HCT116 (cell line): Measurements from ENCODE around the gene UCN. TPM values are rescaled to one million over a fixed set of nuclear protein-coding genes. Genes with fewer than 3 reads are reported as not detected.

Experiments used
- ATAC-seq: fragments of 200-7000 bp; cut with Tn5 transposase; 2 replicates; pipeline ENCODE4 v1.9.1; 2020; ENCODE audit warnings: mild to moderate bottlenecking, moderate library complexity
- BruUV-seq: library from RNA; stranded (reverse); fragments of 400-500 nt; replicated peaks from 2 replicates; lab custom pipeline; 2021; lab: Mats Ljungman, UMichigan
- CTCF ChIA-PET: fragments of 300-600 bp; sonication (Branson Sonifier 250); formaldehyde crosslinking; loops from one replicate; lab custom pipeline; 2021; ENCODE audit warnings: antibody characterized with exemption; lab: Charles Lee
- POLR2A ChIA-PET: fragments of 300-600, 350-600 bp; sonication (Branson Sonifier 250); formaldehyde crosslinking; loops from one replicate; lab custom pipeline; 2021; ENCODE audit warnings: antibody characterized with exemption; lab: Charles Lee
- RAD21 ChIA-PET, 2 experiments: fragments of 300-600 bp; sonication (Branson Sonifier 250); formaldehyde crosslinking; loops; one replicate each; lab custom pipeline; 2023; ENCODE audit warnings: low total read pairs in 2 of 2; ENCODE audit not compliant: uncharacterized antibody in 2 of 2, unreplicated experiment in 2 of 2, low non-redundant PET in 1 of 2; lab: Charles Lee
- DNase-seq: peaks from one replicate; pipeline ENCODE4 v3.0.0-alpha.2; 2010; ENCODE audit warnings: low read depth, low spot score
- H2AFZ ChIP-seq: fragments of 200-600 bp; shearing (Covaris generic), sonication (generic); 2 replicates; pipeline ENCODE4 v1.6.1; 2017; ENCODE audit warnings: low read depth, mixed run types, mixed read lengths, antibody characterized with exemption, low read length; ENCODE audit not compliant: poor library complexity, severe bottlenecking
- H3K27ac ChIP-seq: 2 replicates; pipeline ENCODE4 v1.5.1; 2012; ENCODE audit warnings: low read depth, low read length
- H3K27me3 ChIP-seq: fragments of 200-600 bp; sonication (generic); 2 replicates; pipeline ENCODE4 v1.6.1; 2016; ENCODE audit warnings: mixed run types, low read length, mixed read lengths; ENCODE audit not compliant: insufficient read depth
- H3K36me3 ChIP-seq, 2 experiments: fragments of 200-500 bp in 1 of 2; fragments of 200-600 bp in 1 of 2; sonication (Bioruptor generic) in 1 of 2; sonication (generic) in 1 of 2; 2 replicates each; pipeline versions ENCODE4 v1.5.1 to v1.6.1; 2014 to 2016; ENCODE audit warnings: low read length in 2 of 2, inconsistent platforms in 1 of 2, mixed read lengths in 1 of 2, mixed run types in 1 of 2; ENCODE audit not compliant: insufficient read depth in 2 of 2, control insufficient read depth in 1 of 2
- H3K4me1 ChIP-seq, 2 experiments: fragments of 200-600 bp in 1 of 2; sonication (generic) in 1 of 2; 2 replicates each; pipeline versions ENCODE4 v1.5.1 to v1.6.1; 2012 to 2017; ENCODE audit warnings: low read length in 2 of 2, inconsistent platforms in 1 of 2, mild to moderate bottlenecking in 1 of 2, mixed read lengths in 1 of 2, mixed run types in 1 of 2, moderate library complexity in 1 of 2; ENCODE audit not compliant: insufficient read depth in 2 of 2, control insufficient read depth in 1 of 2
- H3K4me2 ChIP-seq: fragments of 200-600 bp; sonication (generic); 2 replicates; pipeline ENCODE4 v1.6.1; 2017; ENCODE audit warnings: mixed run types, low read length, mixed read lengths
- H3K4me3 ChIP-seq, 2 experiments: fragments of 200-600 bp in 1 of 2; sonication (generic) in 1 of 2; replicated peaks in 1 of 2; 2 replicates each; pipeline ENCODE4 v1.5.1; 2011 to 2016; ENCODE audit warnings: low read length in 2 of 2, control low read depth in 1 of 2, low read depth in 1 of 2, mild to moderate bottlenecking in 1 of 2, mixed read lengths in 1 of 2, mixed run types in 1 of 2
- H3K79me2 ChIP-seq: fragments of 200-600 bp; sonication (generic); 2 replicates; pipeline ENCODE4 v1.6.1; 2017; ENCODE audit warnings: mild to moderate bottlenecking, mixed run types, low read length, moderate library complexity, mixed read lengths; ENCODE audit not compliant: insufficient read depth
- H3K9ac ChIP-seq: fragments of 200-600 bp; sonication (generic); 2 replicates; pipeline ENCODE4 v1.6.1; 2016; ENCODE audit warnings: low read length, mixed read lengths
- H3K9me2 ChIP-seq: fragments of 200-600 bp; sonication (generic), shearing (Covaris generic); 2 replicates; pipeline ENCODE4 v1.6.1; 2017; ENCODE audit warnings: mixed run types, mild to moderate bottlenecking, moderate library complexity; ENCODE audit not compliant: insufficient read depth
- H3K9me3 ChIP-seq, 2 experiments: fragments of 200-500 bp in 1 of 2; fragments of 200-600 bp in 1 of 2; sonication (Bioruptor generic) in 1 of 2; sonication (generic) in 1 of 2; 2 replicates each; pipeline ENCODE4 v1.6.1; 2014 to 2017; ENCODE audit warnings: low read length in 2 of 2, mixed read lengths in 2 of 2, inconsistent platforms in 1 of 2, low read depth in 1 of 2, mild to moderate bottlenecking in 1 of 2, mixed run types in 1 of 2, moderate library complexity in 1 of 2; ENCODE audit not compliant: control insufficient read depth in 1 of 2, insufficient read depth in 1 of 2
- H4K20me1 ChIP-seq: fragments of 200-600 bp; sonication (generic), shearing (Covaris generic); 2 replicates; pipeline ENCODE4 v1.6.1; 2017; ENCODE audit warnings: mixed run types, mild to moderate bottlenecking, moderate library complexity; ENCODE audit not compliant: insufficient read depth
- CBX3 ChIP-seq: IDR thresholded peaks from 2 replicates; pipeline ENCODE4 v1.6.1; 2012; ENCODE audit warnings: low read depth
- CEBPB ChIP-seq: IDR thresholded peaks from 2 replicates; pipeline ENCODE4 v1.6.1; 2012; ENCODE audit warnings: low read depth
- CTCF ChIP-seq, 3 experiments: fragments of 200-600 bp in 1 of 3; sonication (generic) in 1 of 3; IDR thresholded peaks in 2 of 3; conservative IDR thresholded peaks in 1 of 3; 2 replicates each; pipeline ENCODE4 v1.5.1; 2012 to 2017; ENCODE audit warnings: low read depth in 2 of 3, low read length in 2 of 3, antibody characterized with exemption in 1 of 3, borderline replicate concordance in 1 of 3, control low read depth in 1 of 3, mild to moderate bottlenecking in 1 of 3, mixed read lengths in 1 of 3, mixed run types in 1 of 3, moderate library complexity in 1 of 3; ENCODE audit not compliant: insufficient read depth in 1 of 3
- EGR1 ChIP-seq: IDR thresholded peaks from 2 replicates; pipeline ENCODE4 v1.6.1; 2012; ENCODE audit warnings: low read depth
- FOSL1 ChIP-seq: IDR thresholded peaks from 2 replicates; pipeline ENCODE4 v1.6.1; 2012; ENCODE audit warnings: low read depth
- POLR2A ChIP-seq: IDR thresholded peaks from 2 replicates; pipeline ENCODE4 v1.7.0; 2011; ENCODE audit warnings: borderline replicate concordance; ENCODE audit not compliant: insufficient read depth, insufficient read length; ENCODE audit errors: extremely low read depth
- RAD21 ChIP-seq: IDR thresholded peaks from 2 replicates; pipeline ENCODE4 v1.6.1; 2012; ENCODE audit warnings: low read depth, mild to moderate bottlenecking
- SRF ChIP-seq: IDR thresholded peaks from 2 replicates; pipeline ENCODE4 v1.6.1; 2012; ENCODE audit warnings: low read depth
- ZFX ChIP-seq: fragments of 450-650 bp; IDR thresholded peaks from 2 replicates; pipeline ENCODE4 v1.6.1; 2017
- ZNF274 ChIP-seq: fragments of 200-500 bp; sonication (Bioruptor generic); IDR thresholded peaks from 2 replicates; pipeline ENCODE4 v1.6.1; 2014; ENCODE audit warnings: mild to moderate bottlenecking, low read depth, low read length, inconsistent platforms
- intact Hi-C: fragments of 100-400 bp; cut with micrococcal nuclease; formaldehyde crosslinking; loops from 2 replicates; pipeline ENCODE4 v1.10.0; 2022
- total RNA-seq: library from RNA; stranded (reverse); gene quantifications from one replicate; pipeline ENCODE4 v1.2.1, GENCODE V29; 2021; ENCODE audit not compliant: unreplicated experiment
- TF ChIP-seq, protein P1 (sequence below): IDR thresholded peaks from 2 replicates; pipeline ENCODE4 v1.6.1; 2011; ENCODE audit warnings: mild to moderate bottlenecking, low read length, moderate library complexity; ENCODE audit not compliant: insufficient replicate concordance; ENCODE audit errors: extremely low read depth

UCN gene
- total RNA-seq, 1 experiment from 2014 or later = 8.0 TPM

DNA sequence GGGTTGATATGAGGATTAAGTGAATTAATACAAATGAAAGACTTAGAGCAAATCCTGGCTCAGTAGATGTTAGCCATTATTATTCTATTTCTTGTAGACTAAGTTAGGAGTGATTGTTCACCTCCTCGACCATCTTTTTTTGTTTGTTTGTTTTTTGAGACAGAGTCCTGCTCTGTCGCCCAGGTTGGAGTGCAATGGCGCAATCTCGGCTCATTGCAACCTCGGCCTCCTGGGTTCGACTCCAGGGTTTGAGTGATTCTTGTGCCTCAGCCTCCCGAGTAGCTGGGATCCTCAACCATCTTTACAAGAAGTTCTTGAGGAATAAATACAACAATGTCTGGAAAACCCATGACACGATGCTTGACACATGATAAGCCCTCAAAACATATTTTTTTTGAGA is 13.3 kb downstream of the UCN start (continued):
- TF ChIP-seq POLR2A = no peak
- no peak for TF ChIP-seq RAD21
- no peak for TF ChIP-seq CBX3
- no peak for TF ChIP-seq SRF
- no peak for TF ChIP-seq EGR1
- TF ChIP-seq CEBPB = no peak
- no peak for TF ChIP-seq ZNF274

- intact Hi-C loops = no loop called here
- no peaks in the 10 kb centered on the region for H3K36me3 ChIP-seq
- RAD21 ChIA-PET = interaction anchor here in 1 of 2 experiments (1.3 kb wide), 1 partner anchor 330 kb away, joined by 3 read pairs; no protein-coding TSS in a partner anchor
- CTCF ChIA-PET = interaction anchor here (0.9 to 3.9 kb wide), 10 partner anchors 11 to 446 kb away, joined by 3 to 50 read pairs (median 4); partner anchors contain the start of genes KHK, SLC30A3 and TRIM54
- H2AFZ ChIP-seq = no peak overlapping the region
- no peak overlapping the region for H3K4me2 ChIP-seq
- H3K9ac ChIP-seq = no peak overlapping the region
- H3K9me2 ChIP-seq = no peaks in the 10 kb centered on the region
- POLR2A ChIA-PET = interaction anchor here (0.9 to 1.9 kb wide), 4 partner anchors 11 to 209 kb away, joined by 4 to 10 read pairs (median 6); partner anchors contain the start of gene SLC30A3
- no peak overlapping the region for H3K4me3 ChIP-seq
- H3K27me3 ChIP-seq = no peaks in the 10 kb centered on the region
- H3K27ac ChIP-seq = no peak overlapping the region
- H4K20me1 ChIP-seq = no peaks in the 10 kb centered on the region
- DNase-seq = no peak
- BruUV-seq = no TSS peak
- no peaks in the 10 kb centered on the region for H3K9me3 ChIP-seq
- peak; percentile 17 to 37 (median 25); a peak in 4 of 6 replicates for TF ChIP-seq CTCF (IDR thresholded peaks at IDR 0.05 in 2 of 3, conservative IDR thresholded peaks at IDR 0.05 in 1 of 3; ENCODE audit: borderline replicate concordance in 1 of 3, insufficient read depth in 1 of 3, low read depth in 2 of 3, low read length in 2 of 3)
- TF ChIP-seq, protein P1, sequence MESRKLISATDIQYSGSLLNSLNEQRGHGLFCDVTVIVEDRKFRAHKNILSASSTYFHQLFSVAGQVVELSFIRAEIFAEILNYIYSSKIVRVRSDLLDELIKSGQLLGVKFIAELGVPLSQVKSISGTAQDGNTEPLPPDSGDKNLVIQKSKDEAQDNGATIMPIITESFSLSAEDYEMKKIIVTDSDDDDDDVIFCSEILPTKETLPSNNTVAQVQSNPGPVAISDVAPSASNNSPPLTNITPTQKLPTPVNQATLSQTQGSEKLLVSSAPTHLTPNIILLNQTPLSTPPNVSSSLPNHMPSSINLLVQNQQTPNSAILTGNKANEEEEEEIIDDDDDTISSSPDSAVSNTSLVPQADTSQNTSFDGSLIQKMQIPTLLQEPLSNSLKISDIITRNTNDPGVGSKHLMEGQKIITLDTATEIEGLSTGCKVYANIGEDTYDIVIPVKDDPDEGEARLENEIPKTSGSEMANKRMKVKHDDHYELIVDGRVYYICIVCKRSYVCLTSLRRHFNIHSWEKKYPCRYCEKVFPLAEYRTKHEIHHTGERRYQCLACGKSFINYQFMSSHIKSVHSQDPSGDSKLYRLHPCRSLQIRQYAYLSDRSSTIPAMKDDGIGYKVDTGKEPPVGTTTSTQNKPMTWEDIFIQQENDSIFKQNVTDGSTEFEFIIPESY = no peak
- TF ChIP-seq ZFX = no peak
- peak; percentile 56 for TF ChIP-seq RAD21
- no peak for TF ChIP-seq FOSL1
- H3K79me2 ChIP-seq = no peaks in the 10 kb centered on the region
- peak; percentile 67; the same call in 1 of the 2 replicates for ATAC-seq
- H3K4me1 ChIP-seq = peaks cover 21 to 23% of the 10 kb centered on the region in 2 experiments
Observed at GRCh38 chr2:27291865-27292264, 16.4 kb downstream of the UCN start.
